ENCODE measurements around the gene RALGPS1. TPM values are rescaled to one million over a fixed set of nuclear protein-coding genes. Genes with fewer than 3 reads are reported as not detected.

Gene RALGPS1
- polyA plus RNA-seq, 1 of the 3 experiments (the other 2 are of a cell fraction) = 3.9 TPM

GRCh38 chr9:127188396-127188795 lies 273.8 kb downstream of the RALGPS1 start:
- CTCF ChIA-PET = interaction anchor here (0.7 to 3.8 kb wide), 5 partner anchors 11 to 248 kb away, joined by 3 to 23 read pairs (median 4); no protein-coding TSS in a partner anchor
- no peaks in the 10 kb centered on the region for H4K20me1 ChIP-seq (ENCODE audit: insufficient read depth)

GRCh38 chr9:127189628-127190027 lies 275.0 kb downstream of the RALGPS1 start:
- DNase-seq = no peak
- ChIA-PET POLR2A (no interaction called here), CTCF (interaction anchor here (1.4 to 3.8 kb wide), 5 partner anchors 9 to 249 kb away, joined by 3 to 23 read pairs (median 4); no protein-coding TSS in a partner anchor)
- Histone ChIP-seq H2AFZ (ENCODE audit: low read depth) (no peak overlapping the region), H3K4me3 (ENCODE audit: low read depth in 2 of 2, low read length in 1 of 2) (no peak overlapping the region), H4K20me1 (ENCODE audit: insufficient read depth) (no peaks in the 10 kb centered on the region), H3K9me2 (no peaks in the 10 kb centered on the region), H3K27me3 (ENCODE audit: insufficient read depth) (no peaks in the 10 kb centered on the region), H3K4me2 (no peak overlapping the region), H3K36me3 (replicated peaks in 1 of 2; ENCODE audit: control insufficient read depth in 1 of 2, insufficient read depth in 2 of 2, low read length in 1 of 2) (no peaks in the 10 kb centered on the region), H3K9ac (no peak overlapping the region), H3K9me3 (no peaks in the 10 kb centered on the region), H3F3A (replicated peaks; ENCODE audit: insufficient read depth) (peaks cover 18% of the 10 kb centered on the region), H3K4me1 (ENCODE audit: control insufficient read depth in 1 of 2, insufficient read depth in 2 of 2, low read depth in 1 of 2, low read length in 1 of 2) (peaks cover 21 to 22% of the 10 kb centered on the region in 2 experiments; a peak in 3 of 4 replicates), H3K79me2 (ENCODE audit: insufficient read depth) (no peaks in the 10 kb centered on the region), H3K27ac (ENCODE audit: low read depth in 2 of 2, low read length in 1 of 2) (no peak overlapping the region)
- no peak for TF ChIP-seq RFX5 (IDR thresholded peaks at IDR 0.05; ENCODE audit: low read length)
- no peak for TF ChIP-seq SIN3A (IDR thresholded peaks at IDR 0.05; ENCODE audit: borderline replicate concordance, low read depth, low read length)
- no peak for TF ChIP-seq USF2 (IDR thresholded peaks at IDR 0.05; ENCODE audit: borderline replicate concordance, low read depth, low read length)
- no peak for TF ChIP-seq USF1 (IDR thresholded peaks at IDR 0.05; ENCODE audit: borderline replicate concordance, low read depth)
- no peak for TF ChIP-seq GABPA (IDR thresholded peaks at IDR 0.05; ENCODE audit: low read depth)
- TF ChIP-seq MAX (IDR thresholded peaks at IDR 0.05; ENCODE audit: low read depth) = no peak
- TF ChIP-seq ELF1 (IDR thresholded peaks at IDR 0.05) = no peak
- no peak for TF ChIP-seq TAF1 (IDR thresholded peaks at IDR 0.05; ENCODE audit: borderline replicate concordance, low read depth, low read length)
- TF ChIP-seq EZH2phosphoT487 (IDR thresholded peaks at IDR 0.05; ENCODE audit: borderline replicate concordance, low read depth) = no peak
- no peak for TF ChIP-seq PBX3 (IDR thresholded peaks at IDR 0.05)
- TF ChIP-seq TCF12 (IDR thresholded peaks at IDR 0.05) = no peak
- TF ChIP-seq ZBTB33 (IDR thresholded peaks at IDR 0.05; ENCODE audit: borderline replicate concordance, low read depth) = no peak
- no peak for TF ChIP-seq TEAD4 (IDR thresholded peaks at IDR 0.05; ENCODE audit: borderline replicate concordance, insufficient read depth)
- 62% methylated on average over 5 of the region's 5 CpGs for WGBS (ENCODE audit: low lambda C conversion rate)

More at GRCh38 chr9:127188396-127188795, 273.8 kb downstream of the RALGPS1 start:
- peaks cover 18% of the 10 kb centered on the region for H3F3A ChIP-seq (replicated peaks; ENCODE audit: insufficient read depth)
- H3K27me3 ChIP-seq (ENCODE audit: insufficient read depth) = no peaks in the 10 kb centered on the region
- DNase-seq = no peak
- H3K9ac ChIP-seq = no peak overlapping the region
- no peak overlapping the region for H2AFZ ChIP-seq (ENCODE audit: low read depth)
- no peaks in the 10 kb centered on the region for H3K36me3 ChIP-seq (replicated peaks in 1 of 2; ENCODE audit: control insufficient read depth in 1 of 2, insufficient read depth in 2 of 2, low read length in 1 of 2)
- no peaks in the 10 kb centered on the region for H3K79me2 ChIP-seq (ENCODE audit: insufficient read depth)
- H3K4me2 ChIP-seq = peak overlapping the region; percentile 67; the same call in 1 of the 2 replicates
- H3K9me3 ChIP-seq = no peaks in the 10 kb centered on the region
- 100% methylated on average over 3 of the region's 4 CpGs for WGBS (ENCODE audit: low lambda C conversion rate)
- TF ChIP-seq CTCF (IDR thresholded peaks at IDR 0.05) = no peak
- no peak for TF ChIP-seq MXI1 (IDR thresholded peaks at IDR 0.05; ENCODE audit: low read depth, low read length)
- TF ChIP-seq MAX (IDR thresholded peaks at IDR 0.05; ENCODE audit: low read depth) = no peak
- no peak for TF ChIP-seq TAF1 (IDR thresholded peaks at IDR 0.05; ENCODE audit: borderline replicate concordance, low read depth, low read length)
- no peak for TF ChIP-seq JUND (IDR thresholded peaks at IDR 0.05)
- peak overlapping the region in 1 of 2 experiments; percentile 85; a peak in 1 of 4 replicates for H3K27ac ChIP-seq (ENCODE audit: low read depth in 2 of 2, low read length in 1 of 2)
- H3K4me3 ChIP-seq (ENCODE audit: low read depth in 2 of 2, low read length in 1 of 2) = no peak overlapping the region
- POLR2A ChIA-PET = interaction anchor here (0.8 kb wide), 1 partner anchor 1171 kb away, joined by 5 read pairs; no protein-coding TSS in a partner anchor
- peaks cover 21 to 22% of the 10 kb centered on the region in 2 experiments; a peak in 3 of 4 replicates for H3K4me1 ChIP-seq (ENCODE audit: control insufficient read depth in 1 of 2, insufficient read depth in 2 of 2, low read depth in 1 of 2, low read length in 1 of 2)
- no peaks in the 10 kb centered on the region for H3K9me2 ChIP-seq
